ENCODE measurements around the gene SUSD4. TPM values are rescaled to one million over a fixed set of nuclear protein-coding genes. Genes with fewer than 3 reads are reported as not detected.

Gene SUSD4
- total RNA-seq, 1 experiment from 2014 or later: 3.5 TPM

- peaks cover 14% of the 10 kb centered on the region in 2 experiments for H3K4me1 Mint-ChIP-seq
- DNase-seq: no peak
- Histone ChIP-seq H2BK5ac (ENCODE audit: insufficient read length, low read length) (no peak overlapping the region), H3K9me3 (ENCODE audit: control insufficient read depth, low read depth, low read length) (no peaks in the 10 kb centered on the region), H3K14ac (ENCODE audit: insufficient read depth, low read length) (no peak overlapping the region), H3K4ac (ENCODE audit: low read depth, low read length) (no peak overlapping the region), H2AFZ (ENCODE audit: low read length) (no peak overlapping the region), H4K91ac (ENCODE audit: insufficient read length, low read depth, low read length) (no peak overlapping the region), H3K79me2 (ENCODE audit: insufficient read depth, low read length) (no peaks in the 10 kb centered on the region), H2AK5ac (ENCODE audit: insufficient read length, low read length) (no peak overlapping the region), H4K5ac (ENCODE audit: insufficient read length, low read depth, low read length) (no peak overlapping the region), H3K79me1 (ENCODE audit: insufficient read depth, low read depth, low read length, poor library complexity, severe bottlenecking) (no peaks in the 10 kb centered on the region), H3K56ac (ENCODE audit: insufficient read length, low read depth, low read length) (no peak overlapping the region), H3K23me2 (ENCODE audit: insufficient read length, low read depth, low read length, poor library complexity, severe bottlenecking) (no peaks in the 10 kb centered on the region), H3K23ac (ENCODE audit: insufficient read length, low read depth, low read length) (no peak overlapping the region), H2BK12ac (ENCODE audit: insufficient read length, low read depth, low read length) (no peak overlapping the region), H2BK120ac (ENCODE audit: low read depth, low read length, poor library complexity, severe bottlenecking) (no peak overlapping the region), H3K4me1 (ENCODE audit: insufficient read depth, low read length) (no peaks in the 10 kb centered on the region), H3T11ph (ENCODE audit: low read length) (no peak overlapping the region), H2BK20ac (ENCODE audit: low read depth, low read length, poor library complexity, severe bottlenecking) (no peak overlapping the region), H3K18ac (ENCODE audit: insufficient read length, low read depth, low read length) (no peak overlapping the region), H4K8ac (replicated peaks; ENCODE audit: insufficient read length, low read depth, low read length) (no peak overlapping the region), H3K4me2 (ENCODE audit: insufficient read depth, insufficient read length, low read length) (no peak overlapping the region), H3K9ac (ENCODE audit: extremely low read depth, insufficient read length, low read length) (no peak overlapping the region), H3K27ac (ENCODE audit: insufficient read length, low read depth, low read length) (no peak overlapping the region), H2BK15ac (ENCODE audit: low read depth, low read length) (no peak overlapping the region), H4K20me1 (ENCODE audit: control insufficient read depth, insufficient read depth, insufficient read length) (no peaks in the 10 kb centered on the region), H3K27me3 (ENCODE audit: insufficient read depth, low read length) (no peaks in the 10 kb centered on the region)
- no peak overlapping the region for H3K4me3 Mint-ChIP-seq
- peaks cover 2 to 5% of the 10 kb centered on the region in 2 experiments; a peak in 2 of 5 replicates for H3K9me3 Mint-ChIP-seq
- WGBS (ENCODE audit: extremely low coverage, insufficient read length, low lambda C conversion rate): no CpG with 5 or more reads among the region's 9 CpGs
- no peak overlapping the region for H3K27ac Mint-ChIP-seq
- peaks cover 0 to 4% (median 1%) of the 10 kb centered on the region in 3 experiments; a peak in 3 of 7 replicates for H3K36me3 Mint-ChIP-seq (ENCODE audit: insufficient read depth in 1 of 3, low read depth in 3 of 3)
- peaks cover 49% of the 10 kb centered on the region for H3K27me3 Mint-ChIP-seq (ENCODE audit: low read depth)
- no peak for TF ChIP-seq CTCF (conservative IDR thresholded peaks at IDR 0.05)
Measured at GRCh38 chr1:223183268-223183862, 180.6 kb downstream of the SUSD4 start.
